ENCODE data around the gene LKAAEAR1.

GRCh38 chr20:64069614-64070243 lies 14.5 kb downstream of the LKAAEAR1 start:
- no peak for TF ChIP-seq EZH2 (IDR thresholded peaks at IDR 0.05)
- no peak for TF ChIP-seq POLR2AphosphoS5 (IDR thresholded peaks at IDR 0.05; ENCODE audit: borderline replicate concordance, low read depth, low read length)
- TF ChIP-seq FOXP2 (optimal IDR thresholded peaks at IDR 0.05; ENCODE audit: control extremely low read depth, extremely low read length, insufficient read depth) = no peak
